Measurements from ENCODE around the gene VPS45.
"Not testable (repeated sequence)": the region's sequence is repeated elsewhere in the genome, so short reads cannot be mapped to it uniquely, and the experiment has no call there.

VPS45 gene

DNA sequence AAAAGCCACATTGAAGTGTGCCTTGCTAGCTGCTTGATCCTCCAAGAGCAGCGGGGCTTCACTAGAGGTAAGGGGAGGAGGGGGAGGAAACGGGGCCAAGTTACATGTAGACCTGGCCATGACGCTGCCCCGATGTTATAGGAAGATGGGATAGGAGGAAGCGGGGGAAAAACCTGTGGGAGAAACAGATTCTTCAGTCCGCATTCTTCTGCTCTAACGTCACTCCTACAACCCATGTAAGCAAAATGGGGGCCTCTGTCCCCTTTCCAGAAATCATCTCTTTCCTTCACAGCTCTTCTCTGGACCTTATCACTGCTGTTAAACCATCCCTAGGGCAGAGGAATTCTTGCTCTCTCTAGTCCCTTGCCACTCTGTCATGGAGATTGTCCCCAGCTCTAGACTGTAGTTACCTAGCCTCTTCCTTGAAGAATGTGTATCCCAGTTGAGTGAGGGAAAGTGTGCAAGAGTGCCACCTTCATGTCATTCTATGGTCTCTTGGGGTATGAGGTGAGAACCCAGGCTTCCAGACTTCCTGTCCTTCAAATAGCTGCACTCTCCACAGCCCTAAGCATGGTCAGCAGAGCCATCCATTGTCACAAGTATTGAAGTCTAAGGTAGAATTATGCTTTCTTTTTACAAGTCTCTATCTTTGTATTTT is 93.5 kb downstream of the VPS45 start:
- no peak for DNase-seq (ENCODE audit: low spot score)

DNA sequence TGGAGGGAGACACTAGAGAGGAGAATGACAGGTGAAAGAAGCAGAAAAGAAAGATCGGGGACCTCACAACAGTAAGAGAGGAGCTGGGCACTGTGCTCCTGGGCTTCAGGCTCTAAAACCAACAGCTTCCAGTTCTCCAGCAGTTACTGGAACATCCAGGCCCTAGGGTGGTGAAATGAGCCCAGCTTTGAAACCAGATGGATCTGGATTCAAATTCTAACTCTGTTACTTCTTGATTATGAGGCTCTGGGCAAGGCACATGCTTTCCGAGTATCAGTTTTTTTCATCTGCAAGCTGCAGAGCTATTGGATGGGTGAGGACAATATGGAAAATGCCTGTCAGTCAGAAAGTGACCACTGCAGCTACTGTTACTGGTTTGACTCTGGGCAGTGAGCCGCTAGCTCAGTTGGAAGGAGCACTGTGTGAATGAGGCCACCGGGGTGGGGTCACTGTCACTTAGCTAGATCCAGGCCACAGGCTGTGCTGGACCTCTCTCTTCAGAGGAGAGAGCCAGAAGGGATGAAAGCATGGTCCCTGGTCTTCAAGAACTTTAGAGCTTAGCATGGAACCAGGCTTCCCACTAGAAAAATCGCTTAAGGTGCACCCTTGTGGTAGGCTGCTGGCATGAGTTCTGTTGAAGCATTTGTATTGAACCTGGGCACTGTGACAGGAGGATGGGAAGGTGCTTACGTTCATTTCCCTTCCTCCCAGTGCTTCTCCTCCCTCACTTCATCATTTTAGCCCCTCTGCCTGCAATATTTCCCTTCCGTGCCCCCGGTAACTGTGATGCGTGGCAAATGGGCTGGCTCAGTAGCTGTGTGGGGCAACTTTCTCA is 94.4 kb downstream of the VPS45 start:
- no peak for DNase-seq (ENCODE audit: low spot score)

DNA sequence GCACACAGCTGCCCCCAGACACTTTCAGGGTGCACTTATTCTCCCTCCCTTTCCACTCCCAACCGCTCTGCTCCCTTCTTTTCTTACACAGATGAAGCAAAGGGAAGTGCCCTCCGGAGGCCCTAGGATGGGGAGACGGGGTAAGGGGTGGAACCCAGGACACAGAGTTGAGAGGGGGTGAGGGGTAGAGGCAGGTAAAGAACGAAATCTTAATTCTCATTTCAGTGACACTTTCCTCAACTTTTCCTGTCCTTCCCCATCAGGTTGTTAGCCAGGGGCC is 94.9 kb downstream of the VPS45 start:
- no peak for DNase-seq (ENCODE audit: low spot score)

DNA sequence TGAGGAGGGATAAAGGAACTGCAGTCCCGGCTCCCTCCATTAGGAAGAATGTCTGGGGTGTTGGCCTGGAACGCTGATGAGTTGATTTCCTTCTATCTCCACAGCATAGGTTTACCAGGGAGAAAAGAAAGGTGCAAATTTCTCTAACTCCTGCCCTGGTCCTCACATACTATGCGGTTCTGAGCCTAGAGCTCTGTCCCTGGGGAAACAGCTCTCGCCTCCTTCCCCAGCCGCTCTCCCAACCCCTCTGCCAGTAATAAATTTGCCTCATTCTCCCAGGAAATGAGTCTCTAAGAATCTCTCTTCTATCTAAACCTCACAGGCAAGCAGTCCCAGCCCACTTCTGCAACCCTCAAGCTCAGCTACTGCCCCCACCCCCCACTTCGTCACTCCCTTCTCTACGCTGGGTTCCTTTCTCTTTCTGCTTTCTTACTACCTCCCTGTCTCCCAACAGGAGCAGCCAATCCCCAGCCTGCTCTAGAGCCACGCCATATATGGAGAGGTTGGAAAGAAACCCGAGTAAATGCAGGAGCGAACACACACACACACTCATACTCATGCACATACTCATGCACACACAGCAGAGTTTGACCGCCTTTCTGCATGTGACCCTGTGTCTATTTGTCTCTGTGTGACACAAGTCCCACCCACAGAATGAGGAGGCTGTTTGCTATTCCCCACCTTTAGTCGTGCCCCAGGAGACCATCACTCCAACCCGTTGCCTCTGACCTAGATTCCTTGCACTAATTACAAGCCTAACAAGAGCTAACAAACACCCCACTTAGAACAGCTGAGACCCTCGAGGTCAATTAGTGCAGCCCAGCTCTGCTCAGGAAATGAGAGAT is 95.5 kb downstream of the VPS45 start:
- DNase-seq (ENCODE audit: low spot score): peak; percentile 66

DNA sequence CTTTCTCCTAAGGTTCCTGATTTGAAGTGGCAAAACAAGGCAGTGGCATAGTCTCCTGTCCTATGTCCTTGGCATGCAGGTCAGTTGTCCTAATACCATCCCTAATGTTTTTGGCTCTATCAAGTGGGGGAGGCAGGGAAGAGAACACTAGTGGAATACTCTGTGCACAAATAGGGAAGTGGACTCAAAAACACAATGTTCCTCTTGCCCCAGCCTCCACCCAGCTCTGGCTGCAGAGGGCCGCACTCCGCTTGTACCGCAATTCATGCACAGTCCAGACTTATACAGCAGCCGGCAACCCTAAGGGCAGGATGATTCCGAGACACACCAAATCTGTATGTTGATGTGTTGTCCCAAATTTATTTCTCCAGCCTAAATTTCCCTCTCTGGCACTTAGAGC is 96.6 kb downstream of the VPS45 start:
- no peak for DNase-seq (ENCODE audit: low spot score)

DNA sequence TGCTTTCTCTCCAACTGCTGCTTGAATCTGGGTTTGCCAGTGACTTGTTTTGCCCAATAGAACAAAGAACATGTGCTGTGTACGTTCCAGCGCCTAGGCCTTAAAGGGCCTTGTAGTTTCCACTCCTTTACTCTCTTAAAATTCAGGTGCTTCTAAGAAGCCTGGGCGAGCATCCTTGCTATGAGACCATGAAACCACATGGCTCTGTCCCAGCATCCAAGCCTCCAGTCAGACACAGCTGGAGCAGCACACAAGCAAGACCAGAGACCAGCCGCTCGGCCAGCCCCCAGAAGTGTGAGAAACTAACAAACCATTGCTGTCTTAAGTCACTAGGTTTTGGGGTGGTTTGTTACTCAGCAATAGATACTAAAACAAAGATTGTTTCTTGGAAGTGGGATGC is 97.2 kb downstream of the VPS45 start:
- DNase-seq (ENCODE audit: low spot score): no peak

DNA sequence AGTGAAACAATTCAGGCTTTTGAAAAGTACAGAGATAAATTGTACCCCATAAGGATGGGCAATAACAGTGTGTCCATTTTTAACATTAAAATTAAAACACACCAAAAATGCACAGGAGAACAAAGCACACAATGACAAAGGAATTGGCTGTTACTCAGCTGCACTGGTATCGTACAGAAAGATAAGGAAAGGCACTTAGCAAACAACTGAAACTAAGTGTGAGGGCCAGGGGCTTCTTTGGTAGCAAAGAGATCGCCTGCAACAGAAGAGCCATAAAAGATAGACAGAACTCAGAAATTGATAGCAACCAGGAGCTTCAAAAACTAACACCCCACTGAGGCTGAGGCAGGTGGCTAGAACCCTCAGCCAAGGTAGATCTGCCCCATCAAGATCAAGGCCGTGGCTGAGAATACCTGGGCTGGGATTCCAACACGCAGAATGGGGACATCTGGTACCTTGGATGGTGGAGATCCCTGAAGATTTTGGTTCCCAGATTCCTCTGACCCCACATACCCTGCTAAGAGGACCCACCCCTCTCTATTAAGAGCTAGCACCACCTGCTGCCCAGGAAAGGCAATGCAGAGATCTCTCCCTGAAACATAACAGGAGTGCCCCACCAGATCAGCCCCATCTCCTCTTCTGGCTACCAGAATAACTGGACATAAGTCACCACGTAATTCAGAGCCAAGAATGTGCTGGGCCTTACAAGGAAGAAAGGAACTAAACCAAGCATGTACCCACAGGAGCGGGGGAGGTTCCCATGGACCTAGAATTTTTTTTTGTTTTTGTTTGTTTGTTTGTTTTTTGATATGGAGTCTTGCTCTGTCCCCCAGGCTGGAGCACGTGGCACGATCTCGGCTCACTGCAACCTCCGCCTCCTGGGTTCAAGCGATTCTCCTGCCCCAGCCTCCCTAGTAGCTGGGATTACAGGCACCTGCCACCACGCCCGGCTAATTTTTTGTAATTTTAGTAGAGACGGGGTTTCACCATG is 98.3 kb downstream of the VPS45 start:
- DNase-seq (ENCODE audit: low spot score): no peak

DNA sequence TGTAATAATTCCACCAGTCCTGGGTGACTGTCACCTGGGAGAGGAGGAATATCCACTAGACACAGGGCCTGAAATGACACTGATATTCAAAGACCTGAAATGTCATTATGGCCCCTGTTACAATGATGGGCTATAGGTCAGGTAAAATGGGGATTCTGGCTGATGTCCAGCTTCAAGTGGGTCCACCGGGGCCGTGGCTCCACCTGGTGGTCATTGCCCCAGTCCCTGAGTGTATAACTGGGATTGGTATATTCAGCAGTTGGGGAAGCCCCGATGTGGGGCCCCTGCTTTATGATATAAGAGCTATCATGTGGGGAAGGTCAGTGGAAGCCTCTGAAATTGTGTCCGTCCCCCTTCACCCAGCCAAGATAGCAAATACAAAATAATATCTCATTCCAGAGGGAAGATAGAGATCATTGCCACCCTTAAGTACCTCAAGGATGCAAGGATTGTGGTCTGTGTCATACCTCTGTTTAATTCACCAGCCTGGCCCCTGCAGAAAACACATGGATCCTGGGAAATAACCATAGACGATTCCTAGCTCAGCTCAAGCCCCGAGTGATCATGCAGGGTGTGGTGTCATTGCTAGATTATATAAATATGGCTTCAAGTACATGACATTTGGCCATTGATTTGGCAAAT is 101.5 kb downstream of the VPS45 start:
- no peak for DNase-seq (ENCODE audit: low spot score)

DNA sequence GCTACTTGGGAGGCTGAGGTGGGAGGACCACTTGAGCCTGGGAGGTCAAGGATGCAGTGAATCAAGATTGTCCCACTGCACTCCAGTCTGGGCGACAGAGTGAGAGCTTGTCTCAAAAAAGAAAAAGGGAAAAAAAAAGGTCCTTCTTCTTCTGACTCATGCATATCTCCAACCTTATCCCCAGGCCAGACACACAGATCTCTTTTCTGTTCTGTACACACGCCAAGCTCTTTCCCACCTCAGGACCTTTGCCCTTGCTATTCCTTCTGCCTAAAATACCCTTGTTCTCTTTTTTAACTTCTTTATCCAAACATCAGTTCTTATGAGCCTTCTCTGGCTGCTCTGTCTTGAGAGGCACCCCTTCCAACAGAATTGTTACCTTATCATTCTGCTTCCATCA is 104.2 kb downstream of the VPS45 start:
- DNase-seq (ENCODE audit: low spot score): no peak

DNA sequence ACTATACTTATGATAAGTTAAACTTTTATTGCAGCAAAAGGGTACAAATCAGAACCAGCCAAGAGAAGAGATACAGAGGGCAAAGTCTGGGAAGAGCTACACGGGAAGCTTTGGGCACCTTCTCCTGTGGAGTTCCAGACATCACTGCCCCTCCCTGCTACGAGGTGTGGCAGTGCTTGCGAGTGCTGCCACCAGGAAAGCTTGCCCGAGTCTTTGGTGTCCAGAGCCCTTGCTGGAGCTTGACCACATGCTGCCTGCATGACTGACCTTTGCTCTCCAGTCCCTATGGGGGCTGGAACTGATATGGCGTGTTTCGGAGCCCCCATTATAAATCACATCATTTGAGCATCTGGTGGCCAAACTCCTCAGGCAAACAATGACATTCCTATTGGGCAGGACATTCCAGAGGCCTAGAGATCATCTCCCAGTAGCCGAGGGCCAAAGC is 105.6 kb downstream of the VPS45 start:
- no peak for DNase-seq (ENCODE audit: low spot score)

DNA sequence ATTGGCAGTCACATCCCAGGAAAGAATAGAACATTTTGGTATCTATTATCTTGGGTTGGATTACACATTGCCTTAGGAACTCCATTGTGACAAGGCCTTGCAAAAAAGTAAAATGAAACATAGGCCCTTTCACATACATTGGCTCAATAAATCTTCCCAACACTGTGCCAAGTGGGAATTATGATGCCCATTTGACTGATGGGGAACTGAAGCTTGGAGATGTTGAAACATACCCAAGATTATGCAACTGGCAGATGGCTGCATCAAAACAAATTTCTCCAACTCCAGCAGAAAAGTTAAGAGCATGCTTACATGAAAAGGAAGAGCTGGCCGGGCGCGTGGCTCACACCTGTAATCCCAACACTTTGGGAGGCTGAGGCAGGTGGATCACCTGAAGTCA is 109.0 kb downstream of the VPS45 start:
- no peak for DNase-seq (ENCODE audit: low spot score)

DNA sequence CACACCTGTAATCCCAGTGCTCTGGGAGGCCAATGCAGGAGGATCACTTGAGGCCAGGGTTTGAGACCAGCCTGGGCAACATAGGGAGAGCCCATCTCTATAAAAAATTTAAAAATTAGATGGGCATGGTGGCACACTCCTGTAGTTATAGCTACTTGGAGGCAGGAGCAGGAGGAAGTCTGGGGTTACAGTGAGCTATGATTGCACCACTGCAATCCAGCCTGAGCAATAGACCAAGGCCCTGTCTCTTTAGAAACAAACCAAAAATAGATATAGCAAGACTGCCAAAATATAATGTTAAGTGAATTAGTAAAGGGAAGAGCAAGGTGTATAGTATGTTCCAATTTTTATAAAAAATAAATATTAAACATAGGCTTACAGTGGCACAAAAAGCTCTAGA is 111.0 kb downstream of the VPS45 start:
- no peak for DNase-seq (ENCODE audit: low spot score)

DNA sequence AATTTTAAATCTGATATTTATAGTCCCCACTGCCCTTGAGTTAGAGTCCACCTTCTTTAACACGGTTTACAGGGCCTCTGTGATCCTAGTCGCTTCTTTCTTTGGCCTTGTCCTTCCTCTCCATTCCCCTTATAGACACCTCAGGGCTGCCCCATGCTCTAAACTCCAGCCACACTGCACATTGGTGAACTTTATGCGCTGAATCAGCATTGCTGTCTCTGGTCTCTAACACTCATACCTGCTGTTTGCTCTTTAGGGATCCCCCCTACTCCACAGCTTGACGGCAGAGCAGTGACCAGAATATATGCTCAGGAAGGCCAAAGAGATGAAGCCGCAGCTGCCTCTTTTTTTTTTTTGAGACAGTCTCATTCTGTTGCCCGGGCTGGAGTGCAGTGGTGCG is 112.3 kb downstream of the VPS45 start:
- no peak for DNase-seq (ENCODE audit: low spot score)

DNA sequence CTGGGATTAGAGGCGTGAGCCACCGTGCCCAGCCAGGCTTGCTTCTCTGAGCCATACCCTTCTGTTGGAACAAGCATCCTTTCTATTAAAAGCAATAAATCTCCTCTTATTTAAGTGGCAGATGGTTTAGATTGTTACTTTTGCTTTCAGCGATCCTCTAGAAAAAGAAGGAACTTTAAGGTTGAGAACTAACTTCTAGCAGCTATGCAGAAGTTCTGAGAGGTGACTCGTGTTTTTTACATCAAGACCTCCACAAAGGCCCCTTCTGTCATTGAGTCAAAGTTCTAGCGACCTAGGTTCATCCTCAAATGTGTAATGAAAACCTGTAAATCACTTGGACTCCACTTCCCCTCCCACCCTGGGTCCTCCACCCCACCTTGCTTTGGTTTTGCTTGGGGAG is 112.9 kb downstream of the VPS45 start:
- DNase-seq (ENCODE audit: low spot score): no peak

DNA sequence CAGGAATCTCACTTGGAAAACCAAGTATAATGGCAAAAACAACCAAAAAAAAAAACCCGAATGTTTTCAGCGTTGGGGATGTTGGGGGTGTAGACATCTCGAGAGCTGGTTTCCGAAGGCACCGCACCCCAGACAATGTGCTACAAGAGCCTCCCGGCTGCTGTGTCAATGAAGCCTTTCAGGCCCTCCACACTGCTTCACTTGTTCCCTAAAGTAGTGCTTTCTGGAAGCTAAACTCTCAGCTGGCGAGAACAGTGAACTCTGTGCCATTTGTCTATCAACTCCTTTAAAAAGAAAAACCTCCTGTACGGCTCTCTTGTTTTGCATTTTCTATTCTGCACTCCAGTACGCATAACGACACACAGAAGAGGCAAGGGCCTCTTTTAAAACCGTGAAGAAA is 114.7 kb downstream of the VPS45 start:
- DNase-seq (ENCODE audit: low spot score): peak; percentile 88

DNA sequence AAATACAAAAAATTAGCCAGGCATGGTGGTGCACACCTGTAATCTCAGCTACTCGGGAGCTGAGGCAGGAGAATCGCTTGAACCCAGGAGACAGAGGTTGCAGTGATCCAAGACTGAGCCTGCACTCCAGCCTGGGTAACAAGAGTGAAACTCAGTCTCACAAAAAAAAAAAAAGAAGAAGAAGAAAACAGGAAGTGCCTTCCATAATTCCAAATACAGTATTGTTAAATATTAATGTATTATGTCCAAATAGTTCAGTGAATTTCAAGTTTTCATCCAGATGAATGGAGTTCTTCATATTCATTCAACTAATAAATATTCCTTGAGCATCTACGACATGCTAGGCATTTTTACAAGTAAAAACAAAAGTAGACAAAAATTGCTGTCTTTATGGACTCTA is 115.5 kb downstream of the VPS45 start:
- no peak for DNase-seq (ENCODE audit: low spot score)

DNA sequence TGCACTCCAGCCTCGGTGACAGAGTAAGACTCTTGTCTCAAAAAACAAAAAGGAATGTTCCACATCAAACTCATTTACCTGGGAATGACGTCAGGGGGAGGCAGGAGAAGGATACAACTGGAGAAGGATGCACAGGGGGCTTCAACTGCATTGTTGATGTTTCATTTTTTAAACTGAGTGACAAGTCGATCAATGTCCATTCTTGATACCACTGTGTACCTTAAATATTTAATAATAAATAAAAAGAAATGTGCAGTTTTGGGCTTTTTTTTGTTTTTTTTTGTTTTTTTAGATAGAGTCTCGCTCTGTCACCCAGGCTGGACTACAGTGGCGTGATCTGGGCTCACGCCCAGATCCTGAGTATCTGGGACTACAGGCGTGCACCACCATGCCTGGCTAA is 117.9 kb downstream of the VPS45 start:
- DNase-seq (ENCODE audit: low spot score): no peak

DNA sequence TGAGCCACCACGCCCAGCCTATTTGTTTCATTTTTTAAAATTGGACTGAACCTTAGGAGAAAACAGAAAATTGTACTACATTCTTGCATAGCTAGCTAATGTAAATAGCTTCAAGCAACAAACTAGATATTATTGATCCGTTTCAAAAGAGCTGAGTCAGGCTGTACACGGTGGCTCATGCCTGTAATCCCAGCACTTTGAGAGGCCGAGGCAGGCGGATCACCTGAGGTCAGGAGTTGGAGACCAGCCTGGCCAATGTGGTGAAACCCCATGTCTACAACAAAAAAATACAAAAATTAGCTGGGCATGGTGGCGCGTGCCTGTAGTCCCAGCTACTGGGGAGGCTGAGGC is 118.8 kb downstream of the VPS45 start:
- DNase-seq (ENCODE audit: low spot score): not testable (repeated sequence)

DNA sequence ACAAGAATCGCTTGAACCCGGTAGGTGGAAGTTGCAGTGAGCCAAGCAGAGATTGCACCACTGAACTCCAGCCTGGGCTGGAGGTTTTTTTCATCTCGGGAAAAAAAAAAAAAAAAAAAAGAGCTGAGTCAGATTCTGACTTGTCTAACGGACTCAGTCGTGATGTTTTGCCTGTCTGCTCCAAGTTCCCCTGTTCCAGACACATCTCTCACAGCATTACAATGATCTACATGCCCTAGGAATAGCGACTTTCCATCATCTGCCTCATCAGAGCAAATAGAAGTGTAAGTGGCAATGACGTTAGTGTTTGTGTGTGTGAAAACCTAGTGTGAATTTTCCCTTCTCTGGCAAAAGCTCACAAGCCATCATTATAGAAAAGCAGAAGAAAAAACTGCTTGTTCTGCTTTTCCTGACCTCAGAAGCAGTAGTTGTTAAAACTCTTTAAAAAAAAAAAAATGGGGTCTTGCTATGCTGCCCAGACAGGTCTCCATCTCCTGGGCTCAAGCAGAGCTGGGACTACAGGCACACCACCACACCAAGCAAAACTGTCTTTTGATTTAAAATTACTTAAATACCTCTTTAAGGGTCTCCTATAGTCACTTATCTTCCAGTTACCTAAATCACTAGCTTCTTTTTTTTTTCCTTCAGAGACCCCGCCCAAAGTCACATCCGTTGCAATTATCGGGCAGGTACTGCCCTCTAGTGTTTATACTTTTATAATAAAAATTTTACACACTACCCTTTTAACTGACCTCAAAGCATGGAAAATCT is 119.4 kb downstream of the VPS45 start:
- DNase-seq (ENCODE audit: low spot score): peak; percentile 52

DNA sequence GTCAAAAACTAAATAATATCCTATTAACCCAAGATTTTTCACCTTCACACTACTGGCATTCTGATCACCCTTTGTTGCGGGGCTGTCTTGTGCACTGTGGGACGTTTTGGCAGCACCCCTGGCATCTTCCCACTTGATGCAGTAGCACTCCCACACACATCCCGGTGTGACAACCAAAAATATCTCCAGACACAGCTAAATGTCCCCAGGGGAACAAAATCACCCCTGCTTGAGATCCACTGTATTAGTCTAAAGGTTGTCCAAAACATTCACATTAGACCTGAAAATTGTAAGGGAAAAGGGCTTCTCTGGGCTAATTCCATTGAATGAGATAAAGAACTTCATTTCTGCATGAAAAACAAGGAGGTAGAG is 120.0 kb downstream of the VPS45 start:
- DNase-seq (ENCODE audit: low spot score): no peak

DNA sequence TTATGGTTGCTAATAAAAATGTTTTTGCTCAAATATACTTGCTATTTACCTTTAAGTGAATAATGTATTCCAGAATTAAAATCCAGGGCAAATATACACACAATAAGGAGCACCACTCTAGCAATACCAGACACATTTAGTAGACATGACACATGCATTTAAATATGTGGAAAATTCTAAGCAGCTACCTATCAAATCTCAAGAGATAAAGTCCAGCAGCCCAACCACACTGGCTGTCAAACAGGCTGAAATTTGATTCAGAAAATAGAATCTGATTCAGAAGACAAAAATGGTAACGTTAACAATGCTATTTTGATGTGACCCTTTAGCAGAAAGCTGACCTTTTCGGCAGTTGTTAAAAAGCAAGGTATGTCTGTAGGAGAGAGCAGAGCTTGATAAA is 124.4 kb downstream of the VPS45 start:
- DNase-seq (ENCODE audit: low spot score): no peak
